ENCODE results near the gene KDM2A.
A peak's percentile ranks its signal among the peaks of the same experiment; 100 is the strongest.

KDM2A gene

DNA sequence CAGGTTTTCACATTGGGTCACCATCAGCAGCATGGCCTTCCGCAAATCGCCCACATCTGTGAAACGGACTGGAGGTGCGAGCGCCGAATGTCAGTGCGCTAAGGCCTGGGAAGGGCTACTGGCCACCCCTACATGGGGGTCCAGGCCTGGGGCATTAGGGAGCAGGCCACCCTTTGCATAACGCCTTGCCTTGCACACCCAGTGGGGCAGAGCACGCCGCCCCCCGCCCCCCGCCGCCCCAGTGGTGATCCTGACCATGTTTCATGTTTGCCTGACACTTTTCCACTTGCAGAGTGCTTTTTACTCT lies 149.9 kb downstream of the KDM2A start:
- no peaks in the 10 kb centered on the region for H3K9me3 ChIP-seq (ENCODE audit: control insufficient read depth, low read length)
- H3K27ac ChIP-seq (ENCODE audit: low read depth, low read length, severe bottlenecking): peak overlapping the region; percentile 41
- WGBS, 2 experiments (ENCODE audit: insufficient coverage in 2 of 2): 93 to 98% methylated on average over 11 to 13 of the region's 13 CpGs
- H3K4me3 ChIP-seq (ENCODE audit: extremely low read depth, insufficient read depth, low read length, poor library complexity, severe bottlenecking): no peak overlapping the region
- H3K36me3 ChIP-seq (ENCODE audit: control insufficient read depth, insufficient read depth, low read length): peaks cover 18% of the 10 kb centered on the region
- peaks cover 35% of the 10 kb centered on the region for H3K4me1 ChIP-seq (ENCODE audit: control insufficient read depth, insufficient read depth, low read length, poor library complexity, severe bottlenecking)

DNA sequence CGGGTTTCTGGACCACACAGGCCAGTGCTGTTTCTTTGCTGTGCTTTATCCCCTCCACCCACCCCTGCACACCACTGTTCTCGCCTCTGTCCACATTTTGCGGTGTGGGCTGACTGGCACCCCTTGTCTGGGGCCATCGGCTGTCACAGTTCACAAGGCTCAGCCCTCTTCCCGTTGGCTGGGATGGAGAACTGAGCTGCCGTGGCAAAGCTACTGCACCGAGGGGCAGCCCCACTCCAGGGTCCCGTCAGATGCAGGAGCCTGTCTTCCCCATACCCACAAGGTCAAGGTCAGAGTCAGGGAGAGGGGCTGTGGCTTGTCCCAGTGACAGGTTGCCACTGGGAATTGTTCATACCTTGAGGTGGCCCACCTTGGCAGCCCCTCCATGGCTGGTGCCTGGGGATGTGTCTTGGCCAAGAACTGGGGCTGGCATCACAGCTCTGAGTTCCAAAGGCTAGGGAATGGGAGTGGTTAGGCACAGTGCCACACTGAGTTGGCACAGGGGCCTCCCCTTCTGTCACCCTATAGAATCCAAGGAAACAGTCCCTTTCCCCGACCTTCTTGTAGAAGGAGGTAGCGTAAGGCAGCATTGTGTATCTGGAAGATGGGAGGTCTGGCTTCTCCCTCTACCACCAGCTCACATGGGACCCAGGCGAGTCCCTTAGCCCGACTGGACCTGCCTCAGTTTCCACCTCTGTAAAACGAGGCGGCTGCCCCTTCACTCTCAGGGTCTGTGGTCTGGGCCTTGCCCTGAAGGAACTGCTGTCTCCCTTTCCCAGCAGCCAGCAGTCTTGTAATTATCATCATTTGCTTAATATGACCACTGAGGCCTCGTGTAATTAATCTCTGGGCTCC lies 150.6 kb downstream of the KDM2A start:
- peak overlapping the region; percentile 16 for H3K4me3 ChIP-seq (ENCODE audit: extremely low read depth, insufficient read depth, low read length, poor library complexity, severe bottlenecking)
- peaks cover 36% of the 10 kb centered on the region for H3K4me1 ChIP-seq (ENCODE audit: control insufficient read depth, insufficient read depth, low read length, poor library complexity, severe bottlenecking)
- 65 to 78% methylated on average over 12 to 13 of the region's 15 CpGs for WGBS, 2 experiments (ENCODE audit: insufficient coverage in 2 of 2)
- peak overlapping the region; percentile 79 for H3K27ac ChIP-seq (ENCODE audit: low read depth, low read length, severe bottlenecking)
- H3K36me3 ChIP-seq (ENCODE audit: control insufficient read depth, insufficient read depth, low read length): peaks cover 20% of the 10 kb centered on the region
- H3K9me3 ChIP-seq (ENCODE audit: control insufficient read depth, low read length): no peaks in the 10 kb centered on the region

- H3K4me1 ChIP-seq (ENCODE audit: control insufficient read depth, insufficient read depth, low read length, poor library complexity, severe bottlenecking): peaks cover 38% of the 10 kb centered on the region
- WGBS, 2 experiments (ENCODE audit: insufficient coverage in 2 of 2): 35 to 38% methylated on average over 18 to 24 of the region's 28 CpGs
- H3K4me3 ChIP-seq (ENCODE audit: extremely low read depth, insufficient read depth, low read length, poor library complexity, severe bottlenecking): peak overlapping the region; percentile 16
These were observed 151.5 kb downstream of the KDM2A start for GRCh38 chr11:67270256-67271204.

DNA sequence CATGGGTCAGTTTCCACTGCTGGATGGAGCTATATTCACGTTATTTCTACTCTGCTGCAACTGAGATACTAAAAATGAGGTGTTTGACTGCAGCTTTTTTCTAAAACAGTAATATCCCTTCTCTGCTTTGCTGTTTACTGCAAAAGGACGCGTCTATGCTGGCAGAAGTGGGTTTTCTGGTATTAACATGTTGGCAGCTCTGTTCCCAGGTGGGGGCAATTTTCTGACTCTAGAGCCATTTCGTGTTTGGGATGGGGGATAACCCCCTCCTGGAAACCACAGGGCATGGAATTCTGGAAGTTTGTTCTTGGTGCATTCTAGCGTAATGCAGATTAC lies 152.1 kb downstream of the KDM2A start:
- Histone ChIP-seq H3K9me3 (ENCODE audit: control insufficient read depth, low read length) (no peaks in the 10 kb centered on the region), H3K27ac (ENCODE audit: low read depth, low read length, severe bottlenecking) (no peak overlapping the region), H3K36me3 (ENCODE audit: control insufficient read depth, insufficient read depth, low read length) (peaks cover 24% of the 10 kb centered on the region), H3K4me1 (ENCODE audit: control insufficient read depth, insufficient read depth, low read length, poor library complexity, severe bottlenecking) (peaks cover 38% of the 10 kb centered on the region), H3K4me3 (ENCODE audit: extremely low read depth, insufficient read depth, low read length, poor library complexity, severe bottlenecking) (no peak overlapping the region)
- 87 to 88% methylated on average over 3 to 5 of the region's 5 CpGs for WGBS, 2 experiments (ENCODE audit: insufficient coverage in 2 of 2)

More at GRCh38 chr11:67270256-67271204, 151.5 kb downstream of the KDM2A start:
- Histone ChIP-seq H3K36me3 (ENCODE audit: control insufficient read depth, insufficient read depth, low read length) (peaks cover 24% of the 10 kb centered on the region), H3K27ac (ENCODE audit: low read depth, low read length, severe bottlenecking) (peak overlapping the region; percentile 79), H3K9me3 (ENCODE audit: control insufficient read depth, low read length) (no peaks in the 10 kb centered on the region)

GRCh38 chr11:67271541-67272284 lies 152.7 kb downstream of the KDM2A start:
- Histone ChIP-seq H3K36me3 (ENCODE audit: control insufficient read depth, insufficient read depth, low read length) (peaks cover 24% of the 10 kb centered on the region), H3K4me1 (ENCODE audit: control insufficient read depth, insufficient read depth, low read length, poor library complexity, severe bottlenecking) (peaks cover 38% of the 10 kb centered on the region), H3K4me3 (ENCODE audit: extremely low read depth, insufficient read depth, low read length, poor library complexity, severe bottlenecking) (no peak overlapping the region), H3K27ac (ENCODE audit: low read depth, low read length, severe bottlenecking) (no peak overlapping the region), H3K9me3 (ENCODE audit: control insufficient read depth, low read length) (no peaks in the 10 kb centered on the region)
- 87 to 89% methylated on average over 18 to 19 of the region's 19 CpGs for WGBS, 2 experiments (ENCODE audit: insufficient coverage in 2 of 2)

GRCh38 chr11:67272327-67273259 lies 153.5 kb downstream of the KDM2A start:
- H3K4me1 ChIP-seq (ENCODE audit: control insufficient read depth, insufficient read depth, low read length, poor library complexity, severe bottlenecking): peaks cover 45% of the 10 kb centered on the region
- no peak overlapping the region for H3K4me3 ChIP-seq (ENCODE audit: extremely low read depth, insufficient read depth, low read length, poor library complexity, severe bottlenecking)
- no peaks in the 10 kb centered on the region for H3K9me3 ChIP-seq (ENCODE audit: control insufficient read depth, low read length)
- H3K36me3 ChIP-seq (ENCODE audit: control insufficient read depth, insufficient read depth, low read length): peaks cover 24% of the 10 kb centered on the region
- no peak overlapping the region for H3K27ac ChIP-seq (ENCODE audit: low read depth, low read length, severe bottlenecking)
- 95 to 97% methylated on average over 23 of the region's 23 CpGs for WGBS, 2 experiments (ENCODE audit: insufficient coverage in 2 of 2)

GRCh38 chr11:67273260-67273990 lies 154.4 kb downstream of the KDM2A start:
- peaks cover 43% of the 10 kb centered on the region for H3K4me1 ChIP-seq (ENCODE audit: control insufficient read depth, insufficient read depth, low read length, poor library complexity, severe bottlenecking)
- no peaks in the 10 kb centered on the region for H3K9me3 ChIP-seq (ENCODE audit: control insufficient read depth, low read length)
- WGBS, 2 experiments (ENCODE audit: insufficient coverage in 2 of 2): 94 to 95% methylated on average over 10 of the region's 14 CpGs
- no peak overlapping the region for H3K4me3 ChIP-seq (ENCODE audit: extremely low read depth, insufficient read depth, low read length, poor library complexity, severe bottlenecking)
- no peak overlapping the region for H3K27ac ChIP-seq (ENCODE audit: low read depth, low read length, severe bottlenecking)
- H3K36me3 ChIP-seq (ENCODE audit: control insufficient read depth, insufficient read depth, low read length): peaks cover 21% of the 10 kb centered on the region

GRCh38 chr11:67274768-67275605 lies 155.9 kb downstream of the KDM2A start:
- peaks cover 29% of the 10 kb centered on the region for H3K4me1 ChIP-seq (ENCODE audit: control insufficient read depth, insufficient read depth, low read length, poor library complexity, severe bottlenecking)
- peaks cover 29% of the 10 kb centered on the region for H3K36me3 ChIP-seq (ENCODE audit: control insufficient read depth, insufficient read depth, low read length)
- H3K27ac ChIP-seq (ENCODE audit: low read depth, low read length, severe bottlenecking): no peak overlapping the region
- H3K4me3 ChIP-seq (ENCODE audit: extremely low read depth, insufficient read depth, low read length, poor library complexity, severe bottlenecking): no peak overlapping the region
- no peaks in the 10 kb centered on the region for H3K9me3 ChIP-seq (ENCODE audit: control insufficient read depth, low read length)
- whole genome bisulfite sequencing, 2 experiments (ENCODE audit: insufficient coverage in 2 of 2): 93 to 97% methylated on average over 29 to 33 of the region's 35 CpGs

Data from mesodermal cell (in vitro differentiated cells).